GM19238 (cell line): Measurements from ENCODE around the gene TSPAN18.

Source experiments
- DNase-seq: peaks from one replicate; pipeline ENCODE4 v3.0.0; 2011; ENCODE audit warnings: low spot score; ENCODE audit not compliant: insufficient read length

Gene TSPAN18

DNA sequence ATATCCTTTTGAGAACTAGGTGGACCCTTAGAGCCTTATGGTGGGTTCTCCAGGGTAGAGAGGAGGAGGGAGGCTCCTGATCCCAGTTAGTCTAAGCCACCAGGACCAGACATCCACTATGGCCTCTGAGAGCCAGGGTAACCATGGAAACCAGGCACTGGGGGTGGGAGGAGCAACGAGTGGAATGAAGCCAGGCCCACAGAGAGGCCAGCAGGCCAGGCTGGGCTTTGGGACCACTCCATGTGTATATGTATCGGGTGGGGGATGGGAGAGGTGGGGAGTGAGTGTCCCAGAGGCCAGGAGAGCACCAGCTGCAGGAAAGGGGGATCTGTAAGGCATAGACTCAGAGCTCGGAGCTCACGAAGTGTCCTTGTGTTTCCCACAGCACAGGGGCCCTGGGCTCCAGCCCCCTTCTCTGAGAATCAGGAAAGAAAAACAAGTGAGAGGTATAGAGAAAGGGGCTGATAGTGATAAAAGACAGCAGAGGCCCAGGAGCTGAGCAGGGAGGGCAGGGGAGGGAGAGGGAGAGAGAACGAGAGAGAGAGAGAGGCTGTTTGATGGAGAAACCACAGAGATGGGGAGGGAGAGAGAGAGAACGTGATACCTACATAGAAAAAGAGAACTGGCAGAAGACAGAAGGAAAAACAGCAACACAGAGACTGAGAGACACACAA, 15.5 kb upstream of the TSPAN18 start:
- no peak for DNase-seq

- DNase-seq: no peak
Observed at GRCh38 chr11:44711787-44712608, 14.8 kb upstream of the TSPAN18 start.

GRCh38 chr11:44713022-44713421, 13.7 kb upstream of the TSPAN18 start:
- no peak for DNase-seq

DNA sequence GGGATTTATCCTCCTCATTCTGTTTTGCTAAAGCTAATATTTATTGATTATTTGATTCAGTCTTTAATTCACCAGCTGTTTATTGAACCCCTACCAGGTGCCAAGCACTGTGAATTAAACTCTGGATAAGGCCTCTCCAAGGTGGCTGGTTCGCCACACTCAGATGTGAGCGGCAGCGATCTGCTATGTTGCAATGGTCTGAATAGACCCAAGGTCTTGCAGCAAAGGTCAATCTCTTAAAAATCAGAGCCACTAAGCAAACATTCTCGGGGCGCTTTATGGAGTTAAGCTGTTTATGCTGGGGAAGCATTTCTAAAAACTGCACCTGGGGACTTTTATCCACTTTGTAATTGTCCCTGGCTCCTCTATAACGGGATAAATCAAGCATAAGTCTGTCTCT, 10.5 kb upstream of the TSPAN18 start:
- no peak for DNase-seq

DNA sequence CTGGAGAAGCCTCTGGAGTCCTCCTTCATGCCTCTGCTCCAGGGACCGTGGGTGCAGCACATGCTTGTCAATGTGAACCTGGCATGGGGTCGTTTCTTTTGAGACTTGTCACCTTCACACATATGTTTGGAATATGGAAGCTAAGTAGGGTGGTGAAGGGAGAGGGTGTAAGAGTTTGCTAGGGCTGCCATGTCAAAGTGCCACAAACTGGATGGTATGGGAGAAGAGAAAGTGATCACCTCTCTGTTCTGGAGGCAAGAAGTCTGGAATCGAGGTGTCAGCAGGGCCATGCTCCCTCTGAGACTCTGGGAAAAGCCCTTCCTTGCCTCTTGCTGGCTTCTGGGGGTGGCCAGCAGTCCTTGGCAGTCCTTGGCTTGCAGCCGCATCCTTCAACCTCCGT, 8.7 kb upstream of the TSPAN18 start:
- no peak for DNase-seq

GRCh38 chr11:44718612-44719390, 8.0 kb upstream of the TSPAN18 start:
- no peak for DNase-seq

- no peak for DNase-seq
Observed at GRCh38 chr11:44725016-44725685, 1.6 kb upstream of the TSPAN18 start.

GRCh38 chr11:44725757-44726282, 942 bp upstream of the TSPAN18 start:
- no peak for DNase-seq

GRCh38 chr11:44727114-44727372, 281 bp downstream of the TSPAN18 start:
- DNase-seq: no peak

- DNase-seq: peak; percentile 94
Observed at GRCh38 chr11:44727373-44728287, 868 bp downstream of the TSPAN18 start.

GRCh38 chr11:44728491-44728910, 1.7 kb downstream of the TSPAN18 start:
- DNase-seq: no peak

DNA sequence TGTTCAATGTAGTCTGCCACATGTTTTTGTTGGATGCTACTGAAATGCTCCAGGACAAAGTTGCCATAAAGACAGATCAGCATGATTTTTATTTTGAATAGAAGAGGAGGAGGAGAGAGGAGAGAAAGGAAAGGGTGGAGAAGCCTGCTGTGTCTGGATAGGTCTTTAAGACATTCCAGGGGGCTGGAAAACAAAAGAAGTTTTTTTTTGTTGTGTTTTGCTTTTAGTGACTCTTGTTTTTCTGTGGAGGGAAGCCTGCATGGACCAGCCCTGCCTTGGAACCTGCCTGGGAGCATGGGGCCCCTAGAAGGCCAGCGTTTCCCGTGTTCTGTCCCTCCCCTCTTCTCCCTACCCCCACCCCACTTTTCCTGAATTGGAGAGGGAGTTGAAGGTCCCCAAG, 2.3 kb downstream of the TSPAN18 start:
- no peak for DNase-seq

DNA sequence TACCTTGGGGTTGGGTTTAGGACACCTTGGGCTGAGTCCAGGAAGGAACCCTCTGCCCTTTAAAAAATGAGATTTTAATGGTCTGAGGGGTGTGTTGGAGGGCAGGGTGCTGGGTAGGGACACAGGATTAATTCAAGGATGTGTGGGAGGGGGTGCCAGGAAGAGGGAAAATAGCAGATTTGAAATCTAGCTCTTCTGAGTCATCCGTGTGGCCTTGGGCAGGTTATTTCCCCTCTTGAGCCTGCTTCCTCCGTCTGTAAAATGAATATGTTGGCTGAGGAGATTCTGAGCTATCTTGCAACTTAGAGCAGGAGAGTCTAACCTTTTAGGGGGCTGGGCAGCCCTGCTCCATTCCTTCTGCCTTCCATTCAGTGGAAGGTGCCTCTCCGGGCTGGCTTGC, 3.0 kb downstream of the TSPAN18 start:
- no peak for DNase-seq

- no peak for DNase-seq
Observed at GRCh38 chr11:44730775-44731174, 4.0 kb downstream of the TSPAN18 start.

DNA sequence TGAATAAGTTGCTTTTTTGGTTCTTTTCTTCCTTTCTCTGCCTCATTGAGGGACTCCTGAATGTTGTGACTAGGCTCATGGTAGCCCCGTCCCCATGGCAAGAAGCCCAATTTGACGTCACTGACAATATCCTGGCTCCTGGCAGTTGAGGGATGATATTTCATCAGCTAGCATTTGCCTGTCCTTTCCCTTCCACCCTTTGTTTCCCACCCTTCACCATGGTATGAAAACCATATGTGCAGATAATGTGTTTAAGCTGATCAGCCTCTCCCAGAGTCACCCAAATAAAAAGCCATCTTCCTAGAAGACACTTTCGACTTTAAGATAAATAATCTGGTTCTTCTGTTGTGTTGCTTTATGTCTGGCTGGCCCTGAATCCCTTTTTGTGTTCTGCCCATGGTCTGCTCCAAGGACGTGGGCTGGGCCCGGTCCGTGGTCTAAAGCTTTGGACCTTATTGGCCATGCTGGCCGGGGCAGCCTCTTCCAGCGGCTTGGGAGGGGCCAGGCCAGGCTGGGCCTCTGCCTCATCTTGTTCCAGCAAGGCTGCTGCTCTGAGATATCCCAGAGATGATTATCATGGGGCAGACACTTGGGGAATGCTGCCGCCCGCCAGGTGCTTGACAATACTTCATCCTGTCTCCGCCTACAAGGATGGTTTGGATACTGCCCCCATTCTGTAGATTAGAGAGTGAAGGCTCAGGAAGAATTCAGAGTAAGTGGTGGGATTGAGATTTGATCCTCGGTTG, 5.1 kb downstream of the TSPAN18 start:
- DNase-seq: no peak

DNA sequence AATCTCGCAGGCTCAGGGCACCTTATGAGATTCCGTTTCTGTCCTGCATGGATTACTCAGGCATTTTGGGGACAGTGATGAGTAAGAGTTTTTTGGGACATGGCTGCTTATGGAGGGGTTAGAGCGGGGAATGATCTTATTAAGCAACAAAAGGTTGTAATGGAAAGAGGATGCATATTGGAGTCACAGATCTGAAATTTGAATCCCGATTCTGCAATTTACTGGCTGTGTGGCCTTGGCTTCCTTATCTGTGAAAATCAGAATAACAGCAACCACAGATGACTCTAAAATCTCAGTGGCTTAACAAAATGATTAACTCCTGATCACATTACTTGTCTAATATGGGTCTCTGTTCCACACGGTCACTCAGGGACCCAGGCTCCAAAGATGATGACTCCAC, 5.8 kb downstream of the TSPAN18 start:
- DNase-seq: no peak

- DNase-seq: no peak
Observed at GRCh38 chr11:44733877-44734276, 7.1 kb downstream of the TSPAN18 start.

- no peak for DNase-seq
Observed at GRCh38 chr11:44734843-44735381, 8.2 kb downstream of the TSPAN18 start.

GRCh38 chr11:44736791-44737190, 10.0 kb downstream of the TSPAN18 start:
- no peak for DNase-seq
